ENCODE data around the gene MEGF9. TPM values are rescaled to one million over a fixed set of nuclear protein-coding genes. Genes with fewer than 3 reads are reported as not detected.
A peak's percentile ranks its signal among the peaks of the same experiment; 100 is the strongest.

Gene MEGF9
- total RNA-seq, 1 donor from 2014 or later, result 5.0 TPM

- intact Hi-C loops (cut with micrococcal nuclease), result loop anchor here (2.0 to 10.0 kb wide), 2 partner anchors 16 to 96 kb away; no protein-coding TSS in a partner anchor
- no peaks in the 10 kb centered on the region for H3K36me3 Mint-ChIP-seq (ENCODE audit: low read depth)
- no peaks in the 10 kb centered on the region for H3K27me3 Mint-ChIP-seq (ENCODE audit: low read depth)
- peak; percentile 24 for DNase-seq (ENCODE audit: low spot score)
- peaks cover 33% of the 10 kb centered on the region for H3K4me1 Mint-ChIP-seq (ENCODE audit: low read depth)
- no peaks in the 10 kb centered on the region for H3K9me3 Mint-ChIP-seq
- peak overlapping the region; percentile 62 for H3K4me3 Mint-ChIP-seq (ENCODE audit: low read depth)
- no peak overlapping the region for H3K27ac Mint-ChIP-seq
Observed at GRCh38 chr9:120710110-120710981, 3.9 kb downstream of the MEGF9 start.

- peaks cover 31% of the 10 kb centered on the region for H3K4me1 Mint-ChIP-seq (ENCODE audit: low read depth)
- no peaks in the 10 kb centered on the region for H3K27me3 Mint-ChIP-seq (ENCODE audit: low read depth)
- no peak for DNase-seq (ENCODE audit: low spot score)
- H3K27ac Mint-ChIP-seq, result no peak overlapping the region
- peaks cover 3% of the 10 kb centered on the region for H3K36me3 Mint-ChIP-seq (ENCODE audit: low read depth)
- intact Hi-C loops (cut with micrococcal nuclease), result no loop called here
- no peaks in the 10 kb centered on the region for H3K9me3 Mint-ChIP-seq
- peak overlapping the region; percentile 9 for H3K4me3 Mint-ChIP-seq (ENCODE audit: low read depth)
Observed at GRCh38 chr9:120708526-120709224, 5.6 kb downstream of the MEGF9 start.

DNA sequence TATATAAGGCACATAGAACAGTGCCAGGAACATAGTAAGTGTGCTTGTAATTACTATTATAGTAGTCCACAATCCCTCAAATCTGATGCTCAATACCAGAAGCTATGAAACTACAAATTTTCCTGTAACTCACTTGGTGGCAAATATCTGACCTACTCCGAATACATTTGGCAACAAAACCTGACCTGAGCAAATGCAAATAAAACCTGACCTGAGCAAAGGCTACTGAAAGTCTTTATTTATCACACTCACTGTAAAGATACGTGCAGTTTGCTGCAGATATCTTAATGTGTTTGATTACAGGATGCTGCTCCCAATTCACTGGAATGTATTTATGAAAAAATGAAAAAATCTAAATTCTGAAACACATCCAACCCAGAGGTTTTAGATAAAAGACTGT is 7.1 kb downstream of the MEGF9 start:
- Mint-ChIP-seq H3K4me3 (ENCODE audit: low read depth) (no peak overlapping the region), H3K27me3 (ENCODE audit: low read depth) (no peaks in the 10 kb centered on the region), H3K4me1 (ENCODE audit: low read depth) (peaks cover 20% of the 10 kb centered on the region), H3K9me3 (no peaks in the 10 kb centered on the region), H3K27ac (no peak overlapping the region), H3K36me3 (ENCODE audit: low read depth) (peaks cover 3% of the 10 kb centered on the region)
- intact Hi-C loops (cut with micrococcal nuclease), result no loop called here
- DNase-seq (ENCODE audit: low spot score), result no peak

DNA sequence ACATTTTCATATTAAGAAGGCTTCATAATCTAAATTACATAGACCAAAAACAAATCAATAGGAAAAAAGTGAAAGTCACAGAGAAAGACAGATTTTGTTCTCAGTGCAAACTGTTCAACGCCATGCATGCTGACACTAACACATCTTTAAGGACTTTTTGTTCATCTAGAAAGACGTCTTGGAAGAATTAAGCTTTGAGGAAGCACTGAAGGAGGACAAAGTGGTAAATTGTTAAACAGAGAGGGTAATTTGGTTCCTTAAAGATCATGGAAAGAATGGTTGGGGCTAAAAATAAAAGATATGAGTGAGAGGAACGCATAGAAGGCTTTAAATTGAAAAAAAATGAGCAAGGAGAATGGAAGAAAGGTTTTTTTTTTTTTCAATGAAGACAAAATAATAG is 9.1 kb downstream of the MEGF9 start:
- DNase-seq (ENCODE audit: low spot score), result no peak
- Mint-ChIP-seq H3K27me3 (ENCODE audit: low read depth) (no peaks in the 10 kb centered on the region), H3K27ac (no peak overlapping the region), H3K4me3 (ENCODE audit: low read depth) (no peak overlapping the region), H3K4me1 (ENCODE audit: low read depth) (peaks cover 2% of the 10 kb centered on the region), H3K9me3 (no peaks in the 10 kb centered on the region), H3K36me3 (ENCODE audit: low read depth) (peaks cover 3% of the 10 kb centered on the region)
- intact Hi-C loops (cut with micrococcal nuclease), result no loop called here

DNA sequence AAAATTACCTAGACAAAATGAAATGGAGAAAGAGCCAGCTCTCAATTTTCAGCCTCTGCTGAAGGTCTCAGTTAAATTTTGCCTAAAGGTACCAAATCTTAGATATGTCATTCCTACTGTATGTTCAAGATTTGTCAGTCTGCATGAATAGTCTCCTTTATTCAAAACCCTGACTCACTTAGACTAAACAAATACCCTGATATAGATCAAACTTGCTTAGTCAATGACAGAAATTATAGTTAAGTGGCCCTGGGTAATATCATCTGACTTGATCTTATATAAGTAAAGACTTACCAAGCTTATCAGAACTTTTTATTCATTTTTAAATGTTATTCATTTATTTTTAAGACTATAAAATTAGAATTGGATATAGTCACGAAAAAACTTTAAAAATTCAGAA is 12.2 kb downstream of the MEGF9 start:
- H3K9me3 Mint-ChIP-seq, result no peaks in the 10 kb centered on the region
- H3K27ac Mint-ChIP-seq, result no peak overlapping the region
- H3K4me1 Mint-ChIP-seq (ENCODE audit: low read depth), result peaks cover 6% of the 10 kb centered on the region
- peaks cover 3% of the 10 kb centered on the region for H3K36me3 Mint-ChIP-seq (ENCODE audit: low read depth)
- intact Hi-C loops (cut with micrococcal nuclease), result no loop called here
- H3K4me3 Mint-ChIP-seq (ENCODE audit: low read depth), result no peak overlapping the region
- no peak for DNase-seq (ENCODE audit: low spot score)
- H3K27me3 Mint-ChIP-seq (ENCODE audit: low read depth), result no peaks in the 10 kb centered on the region

DNA sequence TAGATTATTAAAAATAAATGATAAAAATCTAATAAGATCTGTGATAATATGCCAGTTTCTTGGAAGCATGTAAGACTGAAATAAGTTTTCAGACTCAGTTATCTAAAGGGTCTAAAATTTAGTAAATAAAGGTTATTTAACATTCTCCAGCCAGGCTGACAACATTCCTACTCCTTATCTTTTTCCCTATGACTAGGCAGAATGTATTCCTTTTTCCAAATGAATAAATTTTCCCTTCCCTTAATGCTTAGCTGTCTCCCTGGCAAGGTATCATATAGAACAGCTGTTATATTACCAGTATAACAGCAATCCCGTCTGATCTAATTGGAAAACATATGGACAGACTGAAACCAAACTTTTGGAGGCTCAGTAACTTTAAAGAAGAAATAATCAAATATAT is 13.0 kb downstream of the MEGF9 start:
- intact Hi-C loops (cut with micrococcal nuclease), result no loop called here
- Mint-ChIP-seq H3K36me3 (ENCODE audit: low read depth) (peaks cover 3% of the 10 kb centered on the region), H3K27ac (no peak overlapping the region), H3K9me3 (no peaks in the 10 kb centered on the region), H3K4me3 (ENCODE audit: low read depth) (no peak overlapping the region), H3K4me1 (ENCODE audit: low read depth) (peaks cover 9% of the 10 kb centered on the region), H3K27me3 (ENCODE audit: low read depth) (no peaks in the 10 kb centered on the region)
- DNase-seq (ENCODE audit: low spot score), result no peak

DNA sequence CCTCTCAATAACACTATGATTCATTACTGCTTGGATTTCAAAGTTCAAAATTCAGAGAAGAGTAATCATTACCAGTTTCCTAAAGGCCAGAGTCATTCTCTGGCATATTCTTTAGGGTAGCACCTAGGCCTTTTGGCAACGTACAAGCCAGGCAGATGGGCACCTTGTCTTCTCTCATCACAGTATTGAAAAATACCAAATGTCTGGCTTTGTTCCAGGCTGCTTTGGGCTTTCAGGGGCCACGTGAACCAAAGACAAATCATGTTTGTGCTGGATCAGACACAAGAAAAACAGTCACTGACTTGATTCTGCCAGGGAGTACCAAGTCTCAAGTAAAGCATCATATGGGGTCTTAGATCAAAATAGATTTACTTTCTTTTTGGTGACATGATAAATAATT is 15.5 kb downstream of the MEGF9 start:
- Mint-ChIP-seq H3K27me3 (ENCODE audit: low read depth) (no peaks in the 10 kb centered on the region), H3K4me1 (ENCODE audit: low read depth) (peaks cover 21% of the 10 kb centered on the region), H3K4me3 (ENCODE audit: low read depth) (no peak overlapping the region), H3K36me3 (ENCODE audit: low read depth) (no peaks in the 10 kb centered on the region), H3K27ac (no peak overlapping the region), H3K9me3 (no peaks in the 10 kb centered on the region)
- intact Hi-C loops (cut with micrococcal nuclease), result no loop called here
- no peak for DNase-seq (ENCODE audit: low spot score)

- DNase-seq (ENCODE audit: low spot score), result no peak
- no peaks in the 10 kb centered on the region for H3K9me3 Mint-ChIP-seq
- no peak overlapping the region for H3K4me3 Mint-ChIP-seq (ENCODE audit: low read depth)
- H3K27ac Mint-ChIP-seq, result no peak overlapping the region
- H3K4me1 Mint-ChIP-seq (ENCODE audit: low read depth), result peaks cover 31% of the 10 kb centered on the region
- no peaks in the 10 kb centered on the region for H3K27me3 Mint-ChIP-seq (ENCODE audit: low read depth)
- H3K36me3 Mint-ChIP-seq (ENCODE audit: low read depth), result peaks cover 3% of the 10 kb centered on the region
- intact Hi-C loops (cut with micrococcal nuclease), result no loop called here
Observed at GRCh38 chr9:120697448-120697847, 16.8 kb downstream of the MEGF9 start.

DNA sequence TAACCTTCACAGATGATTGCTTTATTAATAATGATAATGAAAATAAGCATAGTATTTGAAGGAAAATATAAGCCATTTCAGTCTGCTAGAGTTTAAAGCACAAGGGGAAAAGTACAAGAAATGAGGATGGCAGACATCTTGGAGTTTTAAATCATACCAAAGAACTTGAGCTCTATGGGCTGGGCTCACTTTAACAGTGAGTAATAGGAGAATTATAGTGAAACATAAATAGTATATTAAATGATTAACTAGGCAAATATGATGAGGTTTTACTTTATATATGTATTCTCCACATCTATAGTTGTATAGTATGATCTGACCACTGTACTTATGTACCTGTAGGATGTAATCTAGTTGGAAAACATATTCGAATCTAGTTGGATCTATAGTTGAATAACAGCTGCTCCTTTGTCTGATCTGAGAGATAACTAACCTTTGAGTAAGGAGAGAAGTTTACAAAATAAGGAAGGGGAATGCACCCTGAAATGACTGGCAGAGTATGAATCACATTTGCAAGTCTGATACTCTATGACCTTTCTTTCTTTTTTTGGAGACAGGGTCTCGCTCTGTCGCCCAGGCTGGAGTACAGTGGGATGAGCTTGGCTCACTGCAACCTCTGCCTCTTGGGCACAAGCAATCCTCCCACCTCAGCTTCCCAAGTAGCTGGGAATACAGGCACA is 17.6 kb downstream of the MEGF9 start:
- peaks cover 3% of the 10 kb centered on the region for H3K36me3 Mint-ChIP-seq (ENCODE audit: low read depth)
- intact Hi-C loops (cut with micrococcal nuclease), result no loop called here
- no peak overlapping the region for H3K27ac Mint-ChIP-seq
- peaks cover 34% of the 10 kb centered on the region for H3K4me1 Mint-ChIP-seq (ENCODE audit: low read depth)
- no peak overlapping the region for H3K4me3 Mint-ChIP-seq (ENCODE audit: low read depth)
- no peaks in the 10 kb centered on the region for H3K27me3 Mint-ChIP-seq (ENCODE audit: low read depth)
- DNase-seq (ENCODE audit: low spot score), result no peak
- H3K9me3 Mint-ChIP-seq, result no peaks in the 10 kb centered on the region

DNA sequence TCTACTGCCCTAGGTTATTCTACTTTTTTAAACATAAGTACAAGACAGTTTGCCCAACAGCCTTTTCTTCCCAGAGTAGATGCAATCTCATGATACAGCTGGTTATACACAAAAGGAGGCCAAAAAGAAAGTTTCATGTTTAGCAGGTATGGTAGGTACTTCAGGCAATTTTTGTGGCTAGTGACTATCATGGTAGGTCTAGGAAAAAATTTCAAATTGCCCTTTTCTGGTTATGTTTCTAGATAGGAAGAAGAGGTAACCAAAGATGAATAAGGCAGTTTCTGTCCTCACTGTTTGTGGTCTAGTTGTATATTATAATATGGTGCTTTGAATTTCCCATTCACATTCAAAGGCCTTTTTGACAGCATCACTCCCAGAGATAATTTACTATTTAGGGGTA is 19.7 kb downstream of the MEGF9 start:
- Mint-ChIP-seq H3K4me1 (ENCODE audit: low read depth) (peaks cover 34% of the 10 kb centered on the region), H3K27ac (peak overlapping the region; percentile 71), H3K9me3 (no peaks in the 10 kb centered on the region), H3K36me3 (ENCODE audit: low read depth) (peaks cover 3% of the 10 kb centered on the region), H3K4me3 (ENCODE audit: low read depth) (peak overlapping the region; percentile 51), H3K27me3 (ENCODE audit: low read depth) (no peaks in the 10 kb centered on the region)
- intact Hi-C loops (cut with micrococcal nuclease), result loop anchor here (2.0 kb wide), 1 partner anchor 16 kb away; no protein-coding TSS in a partner anchor
- no peak for DNase-seq (ENCODE audit: low spot score)

DNA sequence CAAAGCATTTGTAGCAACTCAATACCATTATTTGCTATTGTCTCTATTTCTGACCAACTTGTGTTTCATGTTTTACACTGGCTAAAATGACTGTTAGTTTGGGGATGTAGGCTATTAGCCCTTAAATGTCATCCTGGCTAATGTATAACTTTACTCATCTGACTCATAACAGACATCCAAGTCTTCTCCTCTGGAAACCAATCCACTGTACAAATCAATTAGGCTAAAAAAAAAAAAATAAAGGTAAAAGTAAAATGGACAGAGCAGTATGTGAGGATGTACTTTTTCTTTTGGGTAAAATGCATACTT is 20.6 kb downstream of the MEGF9 start:
- H3K27me3 Mint-ChIP-seq (ENCODE audit: low read depth), result no peaks in the 10 kb centered on the region
- H3K27ac Mint-ChIP-seq, result no peak overlapping the region
- peaks cover 34% of the 10 kb centered on the region for H3K4me1 Mint-ChIP-seq (ENCODE audit: low read depth)
- peaks cover 3% of the 10 kb centered on the region for H3K36me3 Mint-ChIP-seq (ENCODE audit: low read depth)
- no peak for DNase-seq (ENCODE audit: low spot score)
- intact Hi-C loops (cut with micrococcal nuclease), result loop anchor here (2.0 kb wide), 1 partner anchor 17 kb away; no protein-coding TSS in a partner anchor
- H3K4me3 Mint-ChIP-seq (ENCODE audit: low read depth), result no peak overlapping the region
- no peaks in the 10 kb centered on the region for H3K9me3 Mint-ChIP-seq

- H3K36me3 Mint-ChIP-seq (ENCODE audit: low read depth), result peaks cover 3% of the 10 kb centered on the region
- H3K27me3 Mint-ChIP-seq (ENCODE audit: low read depth), result no peaks in the 10 kb centered on the region
- H3K4me1 Mint-ChIP-seq (ENCODE audit: low read depth), result peaks cover 34% of the 10 kb centered on the region
- intact Hi-C loops (cut with micrococcal nuclease), result no loop called here
- H3K9me3 Mint-ChIP-seq, result no peaks in the 10 kb centered on the region
- no peak overlapping the region for H3K27ac Mint-ChIP-seq
- H3K4me3 Mint-ChIP-seq (ENCODE audit: low read depth), result no peak overlapping the region
- no peak for DNase-seq (ENCODE audit: low spot score)
Observed at GRCh38 chr9:120692901-120693699, 21.2 kb downstream of the MEGF9 start.

Data from activated T-helper 2 cell treated with anti-CD3 and anti-CD28 coated beads, Interferon-gamma antibody, Interleukin-2, Interleukin-4, amounts not matched to agents 10 μg/mL and 5 μg/mL and 100 μg/mL, durations not matched to agents 14 hours and 24 hours and 36 hours (primary cell).